GM19239 (cell line): ENCODE measurements around the gene NAT14.

Source experiments
- DNase-seq: peaks from one replicate; pipeline ENCODE4 v3.0.0; 2011; ENCODE audit warnings: low spot score; ENCODE audit not compliant: insufficient read length
- FAIRE-seq: peaks from 2 replicates; lab custom pipeline; 2011; peaks lifted over from hg19 to GRCh38; lab: Jason Lieb, UNC

Gene NAT14

DNA sequence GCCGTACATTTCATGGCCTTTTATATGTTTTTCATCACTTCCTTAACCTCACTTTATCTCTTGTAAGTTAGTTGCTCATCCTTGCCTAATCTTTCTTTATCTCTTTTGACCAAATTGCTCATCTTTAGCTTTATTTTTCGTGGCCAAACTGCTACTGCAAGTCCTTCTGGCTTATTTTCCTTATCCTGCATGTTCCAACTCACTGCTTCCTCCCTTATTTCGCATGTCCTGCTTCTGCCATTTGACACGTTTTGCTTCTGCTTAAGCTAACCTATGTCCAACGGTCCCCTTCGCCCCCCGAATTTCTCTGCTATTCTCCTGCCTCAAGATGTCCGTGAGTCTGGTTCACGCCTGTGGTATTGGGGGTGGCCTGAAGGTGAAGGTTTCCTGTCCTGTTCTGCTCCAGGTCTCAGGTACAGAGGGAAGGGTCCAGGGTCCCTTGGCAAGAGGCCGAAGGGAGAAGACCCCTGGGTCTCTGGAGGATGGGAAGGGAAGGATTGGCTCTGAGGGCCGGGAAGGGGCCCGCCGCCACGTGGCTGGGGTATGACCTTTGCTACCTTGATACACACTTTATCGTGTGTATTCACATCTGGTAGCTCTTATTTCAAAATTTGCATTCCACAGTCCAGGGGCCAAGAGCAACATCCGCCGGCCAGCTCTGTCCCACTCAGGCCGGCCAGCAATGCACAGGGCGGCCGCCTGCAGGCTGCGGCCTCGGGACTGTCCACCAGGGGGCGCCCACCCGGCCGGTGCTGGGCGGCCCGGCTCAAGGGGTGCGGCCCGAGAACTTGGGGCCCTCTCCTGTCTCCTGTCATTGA is 17.5 kb upstream of the NAT14 start:
- DNase-seq = peak; percentile 78

GRCh38 chr19:55468054-55468393 is 17.0 kb upstream of the NAT14 start:
- no peak for DNase-seq
- FAIRE-seq = no peak

More for the DNA sequence above, 17.5 kb upstream of the NAT14 start:
- FAIRE-seq = peak; percentile 47

DNA sequence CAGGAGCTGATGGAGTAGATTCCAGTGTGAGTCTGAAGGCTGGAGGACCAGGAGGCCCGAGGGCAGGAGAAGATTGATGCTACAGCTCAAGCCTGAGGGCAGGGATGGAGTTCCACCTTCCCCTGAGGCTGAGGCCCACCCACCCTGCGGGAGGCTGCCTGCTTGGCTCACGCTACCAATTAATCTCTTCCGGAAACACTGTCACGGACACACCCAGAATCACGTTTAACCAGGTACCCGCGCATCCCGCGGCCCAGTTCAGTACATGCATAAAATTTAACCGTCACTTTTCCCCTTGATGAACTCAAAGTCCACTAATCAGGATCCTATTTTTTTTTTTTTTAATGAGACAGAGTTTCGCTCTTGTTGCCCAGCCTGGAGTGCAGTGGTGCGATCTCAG is 13.7 kb upstream of the NAT14 start:
- FAIRE-seq (no peak), DNase-seq (no peak)

GRCh38 chr19:55472463-55472862 is 12.5 kb upstream of the NAT14 start:
- FAIRE-seq = no peak
- no peak for DNase-seq

DNA sequence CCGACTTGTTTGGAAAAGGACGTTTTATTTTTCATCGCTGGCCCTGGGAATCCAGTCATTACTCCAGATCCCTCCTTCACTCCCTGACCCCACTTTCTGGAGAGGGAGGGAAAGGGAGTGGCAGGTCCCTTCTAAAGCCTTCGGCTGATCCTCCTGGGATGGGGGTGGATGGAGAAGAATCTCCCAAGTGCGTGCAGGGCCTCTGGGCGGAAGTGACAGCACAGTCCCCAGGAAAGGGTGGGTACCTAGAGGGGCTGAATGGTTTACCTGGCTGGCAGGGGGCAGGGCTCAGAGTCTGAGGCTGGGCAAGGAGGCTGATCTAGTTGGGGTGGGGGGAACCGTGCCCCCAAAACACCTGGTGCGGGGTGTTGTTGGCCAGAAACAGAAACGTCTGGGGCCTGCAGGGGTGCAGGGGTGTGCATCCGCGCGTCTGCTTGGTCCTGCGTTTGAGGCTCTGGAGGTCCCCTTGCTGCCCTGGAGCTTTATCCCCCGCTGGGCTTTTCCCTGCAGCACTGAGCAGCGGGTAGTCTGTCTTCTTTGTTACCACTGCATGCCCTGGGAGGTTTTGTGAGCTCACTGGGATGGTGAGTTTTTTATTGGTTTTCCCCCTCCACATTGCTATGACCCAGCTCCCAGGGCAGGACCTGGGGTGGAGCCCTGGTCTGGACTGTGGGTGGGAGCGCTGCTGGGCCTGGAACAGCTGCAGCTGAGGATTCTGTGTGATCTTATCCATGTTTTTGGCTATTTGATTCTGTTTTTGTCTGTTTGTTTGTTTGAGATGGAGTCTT is 11.6 kb upstream of the NAT14 start:
- DNase-seq = no peak
- FAIRE-seq = no peak

- FAIRE-seq (no peak), DNase-seq (no peak)
Measured at GRCh38 chr19:55474269-55475265, 10.4 kb upstream of the NAT14 start.

DNA sequence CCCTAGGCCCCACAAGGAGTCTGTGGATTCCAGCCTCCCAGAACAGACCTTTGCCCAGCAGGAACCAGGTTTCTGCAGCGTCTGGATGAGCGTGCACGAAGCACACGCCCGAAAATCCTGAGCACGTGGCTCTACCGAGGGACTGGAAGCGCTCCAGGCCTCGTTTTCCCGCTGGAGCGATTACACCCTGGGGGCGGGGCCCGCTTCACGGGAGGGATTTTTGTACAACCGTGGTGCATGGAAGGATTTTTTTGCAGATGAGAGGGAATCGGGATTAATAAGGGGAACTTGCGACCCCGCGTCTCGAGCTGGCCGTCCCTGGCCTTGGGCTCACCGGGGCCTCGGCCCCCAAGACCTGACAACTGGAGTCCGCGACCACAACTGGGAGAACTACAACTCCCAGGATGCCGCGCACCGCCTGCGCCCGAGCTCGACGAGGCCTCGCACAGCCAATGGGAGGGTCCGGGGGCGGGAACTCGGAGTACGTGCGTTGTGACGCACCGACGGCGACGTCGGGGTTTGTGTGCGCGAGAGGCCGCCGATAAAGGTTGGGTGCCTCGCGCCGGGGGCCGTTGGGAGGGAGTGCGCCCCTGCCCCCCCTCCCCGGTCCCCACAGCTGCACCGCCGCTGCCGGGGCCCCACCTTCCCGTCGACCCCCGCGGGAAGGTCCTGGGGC is 8.8 kb upstream of the NAT14 start, which contains the start of gene ZNF628:
TSS of gene ZNF628 (plus strand) at position 518 of the 676 bp plus-strand sequence. CDS start 3,294 bp downstream, outside the sequence.
- peak; percentile 85 for FAIRE-seq
- DNase-seq = peak; percentile 100

DNA sequence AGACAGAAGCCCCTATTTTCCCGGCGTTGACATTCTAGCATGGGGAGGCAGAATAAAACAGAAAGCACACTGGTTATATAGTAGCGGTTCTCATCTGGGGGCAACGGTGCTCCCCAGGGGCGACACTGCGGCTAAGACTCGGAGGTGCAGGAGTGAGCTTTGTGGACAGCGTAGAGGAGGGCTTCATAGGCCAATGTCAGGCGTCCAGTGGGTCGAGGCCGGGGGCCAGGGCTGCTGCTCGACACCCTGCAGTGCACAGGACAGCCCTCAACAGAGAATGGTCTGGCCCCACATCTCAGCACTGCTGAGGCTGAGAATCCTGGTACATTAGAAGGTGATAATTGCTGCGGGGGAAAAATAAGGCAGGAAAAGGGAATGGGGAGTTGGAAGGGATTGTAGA is 7.1 kb upstream of the NAT14 start:
- FAIRE-seq = no peak
- DNase-seq = no peak

GRCh38 chr19:55478364-55478763 is 6.6 kb upstream of the NAT14 start:
- DNase-seq = no peak

DNA sequence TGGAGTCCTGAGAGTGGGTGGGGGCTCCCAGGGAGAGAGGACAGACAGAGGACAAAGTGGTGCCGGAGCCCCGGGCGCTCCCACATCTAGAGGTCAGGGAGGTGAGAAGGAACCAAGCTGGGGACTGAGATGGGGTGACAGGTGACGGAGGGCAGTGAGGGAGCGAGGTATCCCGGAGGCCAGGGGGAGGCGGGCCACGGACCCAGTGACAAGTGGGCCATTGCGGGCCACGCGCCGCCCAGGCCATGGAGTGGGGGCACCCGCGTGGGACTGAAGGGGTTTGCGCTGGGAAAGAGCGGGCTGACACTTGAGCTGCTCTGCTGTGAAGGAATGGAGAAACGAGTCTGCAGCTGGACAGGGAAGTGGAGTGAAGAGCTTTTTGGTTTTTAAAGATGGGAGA is 5.9 kb upstream of the NAT14 start:
- no peak for FAIRE-seq
- no peak for DNase-seq

More at GRCh38 chr19:55478364-55478763, 6.6 kb upstream of the NAT14 start:
- FAIRE-seq = no peak

DNA sequence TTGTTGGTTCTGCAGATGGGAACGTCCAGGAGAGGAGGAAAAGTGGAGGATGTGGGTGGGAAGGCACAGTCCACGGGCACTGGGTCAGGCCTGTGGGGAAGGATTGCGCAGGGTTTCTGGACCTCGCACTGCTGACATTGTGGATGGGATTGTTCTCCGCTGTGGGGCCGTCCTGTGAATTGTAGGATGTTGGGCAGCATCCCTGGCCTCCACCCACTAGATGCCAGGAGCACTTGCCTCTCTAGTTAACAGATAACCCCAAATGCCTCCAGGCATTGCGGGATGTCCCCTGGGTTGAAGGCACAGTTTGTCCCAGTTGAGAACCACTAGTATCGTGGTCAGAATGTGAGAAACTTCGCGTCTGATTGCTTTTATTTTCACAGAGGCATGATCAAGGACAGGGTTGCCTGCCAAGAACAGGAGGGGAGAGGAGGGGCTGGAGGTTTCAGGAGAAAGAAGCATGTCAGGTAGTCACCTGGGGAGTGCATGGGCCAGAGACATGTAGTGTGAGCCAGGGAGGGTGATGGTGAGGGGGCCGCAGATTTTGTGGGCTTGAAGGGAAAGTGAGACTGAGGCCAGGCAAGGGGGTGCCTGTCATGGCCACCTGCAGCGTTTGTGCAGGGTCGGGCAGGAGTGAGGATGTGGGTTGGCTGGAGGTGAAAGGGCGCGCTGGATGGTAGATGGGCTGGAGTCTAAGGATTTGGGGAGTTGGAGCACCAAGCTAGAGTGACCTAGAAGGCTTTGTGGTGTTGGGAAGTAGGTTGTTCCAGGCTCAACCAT is 5.3 kb upstream of the NAT14 start:
- FAIRE-seq = no peak
- DNase-seq = no peak

DNA sequence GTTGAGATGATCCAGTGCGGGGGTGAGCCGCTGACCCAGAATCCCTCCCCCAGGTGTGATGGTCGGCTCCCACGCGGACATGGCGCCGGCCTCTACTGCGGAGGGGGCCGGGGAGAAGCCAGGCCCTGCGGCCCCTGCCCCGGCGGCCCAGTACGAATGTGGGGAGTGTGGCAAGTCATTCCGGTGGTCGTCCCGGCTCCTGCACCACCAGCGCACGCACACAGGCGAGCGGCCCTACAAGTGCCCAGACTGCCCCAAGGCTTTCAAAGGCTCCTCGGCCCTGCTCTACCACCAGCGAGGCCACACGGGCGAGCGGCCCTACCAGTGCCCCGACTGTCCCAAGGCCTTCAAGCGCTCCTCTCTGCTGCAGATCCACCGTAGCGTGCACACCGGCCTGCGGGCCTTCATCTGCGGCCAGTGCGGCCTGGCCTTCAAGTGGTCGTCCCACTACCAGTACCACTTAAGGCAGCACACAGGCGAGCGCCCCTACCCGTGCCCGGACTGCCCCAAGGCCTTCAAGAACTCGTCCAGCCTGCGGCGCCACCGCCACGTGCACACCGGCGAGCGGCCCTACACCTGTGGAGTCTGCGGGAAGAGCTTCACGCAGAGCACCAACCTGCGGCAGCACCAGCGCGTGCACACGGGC is 3.7 kb upstream of the NAT14 start:
- DNase-seq (no peak), FAIRE-seq (no peak)

- DNase-seq = no peak
- FAIRE-seq = no peak
Measured at GRCh38 chr19:55481794-55482155, 3.2 kb upstream of the NAT14 start.

GRCh38 chr19:55482156-55482961 is 2.6 kb upstream of the NAT14 start:
- FAIRE-seq = no peak
- no peak for DNase-seq

- no peak for FAIRE-seq
- DNase-seq = no peak
Measured at GRCh38 chr19:55482967-55483705, 1.9 kb upstream of the NAT14 start.

DNA sequence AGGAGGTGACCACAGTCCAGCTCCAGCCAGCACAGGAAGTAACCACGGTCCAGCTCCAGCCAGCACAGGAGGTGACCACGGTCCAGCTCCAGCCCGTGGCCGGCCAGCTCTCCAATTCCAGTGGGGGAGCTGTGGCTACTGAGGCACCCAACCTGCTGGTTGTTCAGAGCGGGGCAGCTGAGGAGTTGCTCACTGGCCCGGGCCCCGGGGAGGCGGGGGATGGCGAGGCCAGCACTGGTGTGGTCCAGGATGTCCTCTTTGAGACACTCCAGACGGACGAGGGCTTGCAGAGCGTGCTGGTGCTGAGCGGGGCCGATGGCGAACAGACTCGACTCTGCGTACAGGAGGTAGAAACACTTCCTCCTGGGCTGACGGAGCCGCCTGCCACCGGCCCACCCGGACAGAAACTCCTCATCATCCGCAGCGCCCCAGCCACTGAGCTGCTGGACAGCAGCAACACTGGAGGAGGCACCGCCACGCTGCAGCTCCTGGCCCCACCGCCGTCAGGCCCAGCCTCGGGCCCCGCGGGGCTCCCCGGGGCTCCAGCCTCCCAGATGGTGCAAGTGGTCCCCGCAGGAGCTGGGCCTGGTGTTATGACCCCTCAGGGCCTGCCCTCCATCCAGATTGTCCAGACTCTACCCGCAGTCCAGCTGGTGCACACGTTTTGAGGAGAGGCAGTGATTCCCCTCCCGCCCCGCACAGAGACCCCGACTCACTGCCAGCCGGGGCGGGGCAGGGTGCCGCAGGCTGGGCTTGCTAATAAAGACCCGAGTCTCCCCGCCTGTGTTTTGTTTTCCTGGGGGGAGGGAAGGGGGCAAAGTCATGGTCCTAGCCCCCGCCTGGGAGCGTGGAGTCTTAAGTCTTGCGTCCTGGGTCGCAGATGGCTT is 1.0 kb upstream of the NAT14 start:
- no peak for DNase-seq
- FAIRE-seq = no peak
